Hematopoietic multipotent progenitor cell treated with erythropoietin and hydrocortisone succinate and interleukin-3 and kit ligand, for 6 days (in vitro differentiated cells): ENCODE data around the gene GRAMD4.
A peak's percentile ranks its signal among the peaks of the same experiment; 100 is the strongest.

ENCODE experiments used
- DNase-seq: peaks from one replicate; pipeline ENCODE4 v3.0.0-alpha.2; 2015

Gene GRAMD4

GRCh38 chr22:46674906-46675305 is 54.7 kb downstream of the GRAMD4 start:
- DNase-seq = no peak

GRCh38 chr22:46675479-46675878 is 55.3 kb downstream of the GRAMD4 start:
- DNase-seq = no peak

- no peak for DNase-seq
Observed at GRCh38 chr22:46675938-46676337, 55.8 kb downstream of the GRAMD4 start.

- DNase-seq = no peak
Observed at GRCh38 chr22:46676479-46676878, 56.3 kb downstream of the GRAMD4 start.

GRCh38 chr22:46676881-46677280 is 56.7 kb downstream of the GRAMD4 start:
- no peak for DNase-seq

- no peak for DNase-seq
Observed at GRCh38 chr22:46677323-46678002, 57.3 kb downstream of the GRAMD4 start.

- no peak for DNase-seq
Observed at GRCh38 chr22:46678003-46678657, 57.9 kb downstream of the GRAMD4 start.

- no peak for DNase-seq
Observed at GRCh38 chr22:46678785-46679700, 58.9 kb downstream of the GRAMD4 start.

GRCh38 chr22:46679706-46680269 is 59.6 kb downstream of the GRAMD4 start:
- DNase-seq = no peak

- peak; percentile 61 for DNase-seq
Observed at GRCh38 chr22:46681010-46681409, 60.8 kb downstream of the GRAMD4 start.

- no peak for DNase-seq
Observed at GRCh38 chr22:46682011-46682731, 62.0 kb downstream of the GRAMD4 start.

- DNase-seq = no peak
Observed at GRCh38 chr22:46684706-46685105, 64.5 kb downstream of the GRAMD4 start.

- DNase-seq = peak; percentile 34
Observed at GRCh38 chr22:46686221-46687047, 66.2 kb downstream of the GRAMD4 start.

GRCh38 chr22:46687048-46687444 is 66.9 kb downstream of the GRAMD4 start:
- DNase-seq = no peak

GRCh38 chr22:46687460-46687859 is 67.3 kb downstream of the GRAMD4 start:
- DNase-seq = no peak

- DNase-seq = no peak
Observed at GRCh38 chr22:46688949-46689348, 68.8 kb downstream of the GRAMD4 start.

GRCh38 chr22:46690146-46690545 is 70.0 kb downstream of the GRAMD4 start:
- no peak for DNase-seq

- no peak for DNase-seq
Observed at GRCh38 chr22:46691571-46691970, 71.4 kb downstream of the GRAMD4 start.

- DNase-seq = no peak
Observed at GRCh38 chr22:46693634-46694415, 73.6 kb downstream of the GRAMD4 start.

- no peak for DNase-seq
Observed at GRCh38 chr22:46694416-46695170, 74.4 kb downstream of the GRAMD4 start.
